Measurements from ENCODE around the gene CUL7.

CUL7 gene

GRCh38 chr6:43058531-43058930 is 4.9 kb upstream of the CUL7 start:
- H3K4me3 ChIP-seq (ENCODE audit: control insufficient read depth, low read depth, low read length) = peak overlapping the region; percentile 67
- no peak for TF ChIP-seq CTCF (conservative IDR thresholded peaks at IDR 0.05; ENCODE audit: control insufficient read depth, insufficient read depth, low read depth, low read length)
- no peak for DNase-seq (ENCODE audit: low read depth)

- DNase-seq (ENCODE audit: low read depth) = no peak
- H3K4me3 ChIP-seq (ENCODE audit: control insufficient read depth, low read depth, low read length) = no peak overlapping the region
- no peak for TF ChIP-seq CTCF (conservative IDR thresholded peaks at IDR 0.05; ENCODE audit: control insufficient read depth, insufficient read depth, low read depth, low read length)
Measured at GRCh38 chr6:43055966-43056365, 2.3 kb upstream of the CUL7 start.

DNA sequence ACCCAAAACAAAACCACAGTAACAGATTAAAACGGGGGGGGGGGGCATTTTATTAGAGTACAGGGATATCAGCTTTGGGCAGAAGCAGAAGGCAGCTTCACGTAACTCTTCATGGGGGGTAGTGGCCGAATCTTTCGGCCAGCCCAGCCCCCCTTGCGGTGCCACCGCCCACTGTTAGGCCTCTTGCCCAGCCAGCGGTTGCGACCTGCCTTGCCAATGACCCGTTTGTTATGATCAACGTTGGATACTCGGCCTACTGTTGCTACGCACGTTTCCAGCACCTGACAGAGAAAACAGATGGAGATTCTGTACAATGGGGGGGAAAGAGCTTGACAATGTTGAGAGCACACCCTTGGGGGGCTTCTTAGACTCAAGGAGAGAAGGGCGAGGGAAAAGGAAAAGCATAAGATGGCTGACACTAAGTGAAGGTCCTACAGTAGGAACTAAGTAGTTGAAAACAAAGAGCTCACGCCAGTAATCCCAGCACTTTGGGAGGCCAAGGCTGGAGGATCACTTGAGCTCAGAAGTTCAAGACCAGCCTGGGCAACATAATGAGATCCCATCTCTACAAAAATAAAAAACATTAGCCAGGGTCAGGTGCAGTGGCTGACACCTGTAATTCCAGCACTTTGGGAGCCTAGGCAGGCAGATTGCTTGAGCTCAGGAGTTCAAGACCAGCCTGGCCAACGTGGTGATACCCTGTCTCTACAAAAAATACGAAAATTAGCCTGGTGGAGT is 724 bp upstream of the CUL7 start:
- no peak for TF ChIP-seq CTCF (conservative IDR thresholded peaks at IDR 0.05; ENCODE audit: control insufficient read depth, insufficient read depth, low read depth, low read length)
- H3K4me3 ChIP-seq (ENCODE audit: control insufficient read depth, low read depth, low read length) = peak overlapping the region; percentile 83
- DNase-seq (ENCODE audit: low read depth) = peak; percentile 56

DNA sequence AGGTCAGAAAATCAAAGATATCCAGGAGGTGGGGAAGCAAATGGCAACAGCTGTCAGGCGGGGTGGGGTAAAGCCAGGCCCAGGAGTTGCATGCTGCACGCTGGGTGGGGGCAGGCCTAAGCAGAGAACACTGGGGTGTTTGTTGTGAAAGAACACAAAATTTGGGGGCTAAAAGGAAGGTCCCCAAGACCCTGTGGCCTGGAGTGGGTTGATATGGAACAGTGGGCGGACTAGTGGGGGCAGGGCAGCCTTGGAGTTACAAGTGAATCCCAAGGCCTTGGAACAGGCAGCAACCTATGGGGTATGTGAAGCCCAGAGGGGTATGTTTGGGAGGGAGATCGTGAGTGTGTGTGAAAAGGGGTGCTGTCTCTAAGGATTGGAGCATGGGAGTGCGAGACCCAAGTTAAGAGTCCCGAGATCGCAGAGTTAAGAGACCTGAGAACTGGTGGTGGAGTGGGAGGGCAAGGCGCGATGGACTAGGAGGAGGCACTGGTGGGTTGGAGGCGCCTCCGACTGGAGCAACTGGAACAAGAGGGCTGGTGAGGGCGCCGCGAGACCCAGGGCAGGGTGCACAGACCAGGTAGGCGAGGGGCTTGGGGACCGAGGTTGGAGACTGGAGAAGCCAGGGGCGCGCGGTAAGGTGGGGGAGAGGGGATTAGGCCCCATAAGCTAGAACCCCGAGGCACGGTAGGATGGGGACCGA is 658 bp downstream of the CUL7 start:
- DNase-seq (ENCODE audit: low read depth) = no peak
- no peak for TF ChIP-seq CTCF (conservative IDR thresholded peaks at IDR 0.05; ENCODE audit: control insufficient read depth, insufficient read depth, low read depth, low read length)
- H3K4me3 ChIP-seq (ENCODE audit: control insufficient read depth, low read depth, low read length) = peak overlapping the region; percentile 83

DNA sequence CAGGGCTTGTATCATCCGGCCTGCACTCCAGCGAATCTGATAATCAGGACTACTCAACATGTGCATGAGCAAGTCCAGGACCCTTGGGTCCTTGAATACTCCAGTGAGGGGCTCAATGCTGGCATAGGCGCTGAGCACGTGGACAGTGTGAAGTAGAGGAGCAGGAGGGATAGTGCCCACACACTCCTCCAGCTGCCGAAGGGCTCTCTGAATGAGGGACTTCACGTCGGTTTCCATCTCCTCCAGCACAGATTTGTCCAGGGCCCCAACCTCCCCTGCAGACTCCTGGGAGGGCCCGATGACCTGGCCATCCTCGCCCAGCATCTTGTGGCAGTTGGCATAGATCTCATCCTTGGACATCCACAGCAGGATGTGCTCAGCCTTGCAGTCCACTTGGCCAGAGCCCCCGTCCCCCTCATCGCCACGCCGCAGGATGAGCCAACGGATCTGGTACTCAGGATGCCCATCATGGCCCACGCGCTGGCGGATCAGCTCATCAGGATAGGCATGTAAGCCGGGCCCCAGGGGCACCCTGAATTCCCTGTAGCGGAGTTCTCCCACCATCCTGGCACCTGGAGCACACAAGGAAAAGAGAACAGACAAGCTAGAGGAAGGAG is 1.3 kb downstream of the CUL7 start:
- no peak for TF ChIP-seq CTCF (conservative IDR thresholded peaks at IDR 0.05; ENCODE audit: control insufficient read depth, insufficient read depth, low read depth, low read length)
- H3K4me3 ChIP-seq (ENCODE audit: control insufficient read depth, low read depth, low read length) = peak overlapping the region; percentile 83
- no peak for DNase-seq (ENCODE audit: low read depth)

DNA sequence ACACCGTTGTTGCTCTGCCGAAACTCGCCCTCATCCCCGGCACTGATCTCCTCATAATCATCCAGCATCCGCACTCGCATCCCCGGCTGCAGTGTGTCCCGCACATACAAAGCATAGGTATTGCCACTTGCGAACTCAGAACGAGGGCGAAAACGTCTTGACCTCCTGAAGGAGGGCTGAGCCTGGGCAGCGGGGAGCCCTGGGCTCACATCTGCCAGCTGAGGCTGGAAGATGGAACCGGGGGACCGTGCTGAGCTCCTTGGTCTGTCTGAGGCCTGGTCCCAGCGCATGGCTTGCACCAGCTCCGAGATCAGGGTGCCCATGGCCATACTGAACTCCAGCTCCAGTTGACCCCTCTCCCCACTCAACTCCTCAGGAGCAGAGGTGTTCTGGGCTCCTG is 2.7 kb downstream of the CUL7 start:
- no peak overlapping the region for H3K4me3 ChIP-seq (ENCODE audit: control insufficient read depth, low read depth, low read length)
- DNase-seq (ENCODE audit: low read depth) = no peak
- TF ChIP-seq CTCF (conservative IDR thresholded peaks at IDR 0.05; ENCODE audit: control insufficient read depth, insufficient read depth, low read depth, low read length) = no peak

Measured in fibroblast of mammary gland (primary cell).